KMS-11 (cell line): Measurements from ENCODE around the gene KCNA10.

Experiments
- H2AFZ ChIP-seq: fragments of 200-600 bp; sonication (generic); 2 replicates; pipeline ENCODE4 v1.6.1; 2016; ENCODE audit warnings: antibody characterized with exemption, mixed run types, low read depth
- H3K27ac ChIP-seq: fragments of 200-600 bp; sonication (generic); 2 replicates; pipeline ENCODE4 v1.6.1; 2016; ENCODE audit warnings: mild to moderate bottlenecking, mixed run types
- H3K27me3 ChIP-seq: fragments of 200-600 bp; sonication (generic); 2 replicates; pipeline ENCODE4 v1.6.1; 2017; ENCODE audit warnings: mild to moderate bottlenecking, low read depth, mixed run types, moderate library complexity; ENCODE audit not compliant: insufficient read depth
- H3K36me3 ChIP-seq: fragments of 200-600 bp; sonication (generic); 2 replicates; pipeline ENCODE4 v1.6.1; 2017; ENCODE audit warnings: mild to moderate bottlenecking, mixed run types; ENCODE audit not compliant: insufficient read depth
- H3K4me1 ChIP-seq: fragments of 200-600 bp; sonication (generic); 2 replicates; pipeline ENCODE4 v1.6.1; 2016; ENCODE audit warnings: mild to moderate bottlenecking, low read depth, mixed run types; ENCODE audit not compliant: poor library complexity, severe bottlenecking
- H3K4me2 ChIP-seq: fragments of 200-600 bp; sonication (generic); 2 replicates; pipeline ENCODE4 v1.7.0; 2016; ENCODE audit warnings: mild to moderate bottlenecking, mixed run types
- H3K4me3 ChIP-seq: fragments of 200-600 bp; sonication (generic); IDR thresholded peaks from 2 replicates; pipeline ENCODE4 v1.6.1; 2017; ENCODE audit warnings: low read depth, low read length, mixed read lengths; ENCODE audit not compliant: insufficient read depth
- H3K79me2 ChIP-seq: fragments of 200-600 bp; sonication (generic); 2 replicates; pipeline ENCODE4 v1.6.1; 2016; ENCODE audit warnings: low read depth, mixed run types; ENCODE audit not compliant: insufficient read depth
- H3K9ac ChIP-seq: fragments of 200-600 bp; sonication (generic); 2 replicates; pipeline ENCODE4 v1.6.1; 2016; ENCODE audit warnings: mild to moderate bottlenecking, mixed run types
- H4K20me1 ChIP-seq: fragments of 200-600 bp; sonication (generic); 2 replicates; pipeline ENCODE4 v1.6.1; 2016; ENCODE audit warnings: mild to moderate bottlenecking, mixed run types; ENCODE audit not compliant: insufficient read depth
- CTCF ChIP-seq: fragments of 200-600 bp; sonication (generic); conservative IDR thresholded peaks from 2 replicates; pipeline ENCODE4 v1.6.1; 2017; ENCODE audit warnings: low read depth, mild to moderate bottlenecking, antibody characterized with exemption, low read length, moderate library complexity, mixed read lengths

The KCNA10 gene

GRCh38 chr1:110538075-110538474, 19.1 kb upstream of the KCNA10 start:
- no peaks in the 10 kb centered on the region for H3K27me3 ChIP-seq

GRCh38 chr1:110535985-110536384, 17.0 kb upstream of the KCNA10 start:
- Histone ChIP-seq H4K20me1 (no peaks in the 10 kb centered on the region), H3K9ac (no peak overlapping the region), H3K79me2 (no peaks in the 10 kb centered on the region), H3K27me3 (no peaks in the 10 kb centered on the region), H3K4me3 (no peak overlapping the region), H3K4me1 (no peaks in the 10 kb centered on the region), H3K4me2 (no peak overlapping the region), H3K27ac (no peak overlapping the region), H3K36me3 (no peaks in the 10 kb centered on the region), H2AFZ (no peak overlapping the region)
- TF ChIP-seq CTCF: no peak

More at GRCh38 chr1:110538075-110538474, 19.1 kb upstream of the KCNA10 start:
- no peak overlapping the region for H3K4me3 ChIP-seq
- no peak overlapping the region for H3K4me2 ChIP-seq
- TF ChIP-seq CTCF: no peak
- H2AFZ ChIP-seq: no peak overlapping the region
- no peaks in the 10 kb centered on the region for H3K79me2 ChIP-seq
- H3K9ac ChIP-seq: no peak overlapping the region
- no peak overlapping the region for H3K27ac ChIP-seq
- no peaks in the 10 kb centered on the region for H3K36me3 ChIP-seq
- H4K20me1 ChIP-seq: no peaks in the 10 kb centered on the region
- H3K4me1 ChIP-seq: no peaks in the 10 kb centered on the region

GRCh38 chr1:110533230-110533629, 14.3 kb upstream of the KCNA10 start:
- H3K4me3 ChIP-seq: no peak overlapping the region
- no peak overlapping the region for H3K9ac ChIP-seq
- H3K79me2 ChIP-seq: no peaks in the 10 kb centered on the region
- TF ChIP-seq CTCF: no peak
- H2AFZ ChIP-seq: no peak overlapping the region
- H3K4me2 ChIP-seq: no peak overlapping the region
- no peaks in the 10 kb centered on the region for H3K4me1 ChIP-seq
- no peak overlapping the region for H3K27ac ChIP-seq
- H4K20me1 ChIP-seq: no peaks in the 10 kb centered on the region
- H3K27me3 ChIP-seq: no peaks in the 10 kb centered on the region
- H3K36me3 ChIP-seq: no peaks in the 10 kb centered on the region

GRCh38 chr1:110529011-110529410, 10.0 kb upstream of the KCNA10 start:
- H3K4me3 ChIP-seq: no peak overlapping the region
- no peaks in the 10 kb centered on the region for H4K20me1 ChIP-seq
- H3K4me2 ChIP-seq: no peak overlapping the region
- TF ChIP-seq CTCF: no peak
- H3K9ac ChIP-seq: no peak overlapping the region
- no peaks in the 10 kb centered on the region for H3K27me3 ChIP-seq
- no peak overlapping the region for H2AFZ ChIP-seq
- no peaks in the 10 kb centered on the region for H3K36me3 ChIP-seq
- no peaks in the 10 kb centered on the region for H3K4me1 ChIP-seq
- H3K27ac ChIP-seq: no peak overlapping the region
- H3K79me2 ChIP-seq: no peaks in the 10 kb centered on the region
